DMS 273 (cell line): Measurements from ENCODE around the gene NPIPA8.
"Not testable (repeated sequence)": the region's sequence is repeated elsewhere in the genome, so short reads cannot be mapped to it uniquely, and the experiment has no call there.

ENCODE experiments used
- DNase-seq: peaks from one replicate; lab custom pipeline; 2025; ENCODE audit not compliant: unreplicated experiment; lab: John Stamatoyannopoulos, UW

Gene NPIPA8

DNA sequence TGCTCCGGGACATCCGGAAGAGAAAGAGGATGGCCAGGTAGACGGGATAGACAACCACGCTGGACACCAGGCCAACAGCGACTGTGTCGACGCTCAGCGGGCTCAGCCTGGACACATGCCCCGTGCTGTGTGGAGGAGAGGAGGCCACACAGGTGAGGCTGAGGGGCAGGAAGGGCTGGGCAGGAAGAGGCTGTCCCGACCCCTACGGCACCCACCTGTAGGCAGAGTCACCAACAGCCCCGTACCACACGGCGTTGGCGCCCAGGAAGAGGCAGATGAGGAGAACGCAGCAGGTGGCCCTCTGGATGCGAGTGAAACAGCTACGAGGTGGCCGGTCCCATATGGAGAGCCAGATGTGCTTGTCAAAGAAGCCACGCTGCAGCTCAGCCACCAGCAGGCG is at the start of gene NPIPA8:
TSS of gene NPIPA8 (minus strand) at position 101 of the 400 bp plus-strand sequence. CDS start 4,074 bp downstream, outside the sequence.
- DNase-seq, result not testable (repeated sequence)

DNA sequence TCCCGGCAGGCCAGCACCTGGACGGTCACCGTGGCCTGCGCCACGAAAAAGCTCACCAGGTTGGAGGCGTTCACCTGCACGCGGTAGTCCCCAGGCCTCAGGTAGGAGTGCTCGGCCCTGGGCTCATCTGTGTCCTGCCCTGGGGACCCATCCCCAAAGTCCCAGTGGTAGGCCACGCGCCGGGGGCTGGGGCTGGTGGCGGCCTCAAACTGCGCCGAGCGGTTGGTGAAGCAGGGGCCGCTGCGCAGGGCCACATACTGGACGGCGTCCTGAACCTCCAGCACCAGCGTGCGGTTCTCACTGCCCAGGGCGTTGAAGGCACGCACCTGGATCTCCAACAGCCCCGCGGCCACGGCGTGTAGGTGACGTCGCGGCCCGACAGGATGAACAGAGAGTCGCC is 48.7 kb upstream of the NPIPA8 start:
- not testable (repeated sequence) for DNase-seq

DNA sequence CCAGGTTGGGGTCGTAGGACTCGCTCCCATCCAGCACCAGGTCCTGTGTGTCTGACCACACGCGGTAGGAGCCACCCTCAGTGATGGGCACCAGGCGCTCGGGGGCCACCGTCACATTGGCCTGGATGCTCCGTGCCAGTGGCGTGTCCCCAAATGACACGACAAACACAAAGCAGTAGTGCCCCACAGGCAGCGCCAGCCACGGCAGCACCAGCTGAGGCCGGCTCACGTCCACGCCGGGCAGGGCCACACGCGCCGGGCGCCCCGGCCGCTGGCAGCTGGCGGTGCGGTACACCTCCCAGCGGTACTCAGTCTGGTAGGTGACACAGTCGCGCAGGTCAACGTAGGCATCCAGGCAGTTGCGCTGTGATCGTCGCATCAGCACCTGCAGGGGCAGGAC is 48.3 kb upstream of the NPIPA8 start:
- not testable (repeated sequence) for DNase-seq

DNA sequence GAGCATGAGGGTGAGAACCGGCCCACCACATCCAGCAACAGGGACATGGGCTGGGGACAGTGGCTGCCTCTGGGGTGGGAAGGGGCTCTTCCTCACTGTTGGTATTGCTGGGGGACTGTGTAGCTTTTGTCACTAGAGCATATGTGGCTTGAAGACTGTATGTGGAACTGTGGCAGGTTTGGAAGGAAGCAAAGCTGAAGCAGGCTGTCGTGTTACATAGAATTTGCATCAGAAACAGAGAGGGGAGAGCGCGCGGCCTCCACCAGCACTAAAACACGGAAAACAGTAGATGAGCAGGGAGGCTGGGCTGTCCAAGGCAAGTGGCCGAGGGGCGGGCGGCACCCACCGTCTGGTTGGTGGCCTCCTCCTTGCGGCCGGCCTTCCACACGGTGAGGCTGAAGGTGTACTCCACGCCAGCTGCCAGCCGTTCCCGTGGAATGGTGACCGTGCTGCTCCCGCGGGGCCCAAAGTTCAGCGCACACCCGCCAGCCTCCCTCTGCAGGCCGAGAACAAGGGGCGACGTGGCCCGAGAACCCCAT is 47.6 kb upstream of the NPIPA8 start:
- not testable (repeated sequence) for DNase-seq

DNA sequence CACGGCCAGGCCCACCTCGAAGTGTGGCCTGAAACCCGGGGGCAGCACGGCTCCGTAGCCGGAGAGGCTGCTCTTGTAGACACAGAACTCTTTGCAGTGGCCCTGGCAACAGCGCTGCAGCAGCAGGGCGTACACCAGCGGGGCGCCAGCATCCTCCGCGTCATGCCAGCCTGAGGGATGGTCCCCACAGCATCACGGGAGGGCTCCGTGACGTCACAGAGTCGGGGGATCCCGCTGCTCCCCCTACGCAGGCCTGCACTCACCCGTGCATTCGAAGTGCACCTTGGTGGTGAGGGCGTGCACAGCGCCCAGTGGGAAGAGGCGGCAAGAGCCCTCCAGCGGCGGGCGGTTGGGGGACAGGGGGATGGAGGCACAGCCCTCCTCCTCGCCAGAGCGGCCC is 46.2 kb upstream of the NPIPA8 start:
- DNase-seq, result not testable (repeated sequence)

DNA sequence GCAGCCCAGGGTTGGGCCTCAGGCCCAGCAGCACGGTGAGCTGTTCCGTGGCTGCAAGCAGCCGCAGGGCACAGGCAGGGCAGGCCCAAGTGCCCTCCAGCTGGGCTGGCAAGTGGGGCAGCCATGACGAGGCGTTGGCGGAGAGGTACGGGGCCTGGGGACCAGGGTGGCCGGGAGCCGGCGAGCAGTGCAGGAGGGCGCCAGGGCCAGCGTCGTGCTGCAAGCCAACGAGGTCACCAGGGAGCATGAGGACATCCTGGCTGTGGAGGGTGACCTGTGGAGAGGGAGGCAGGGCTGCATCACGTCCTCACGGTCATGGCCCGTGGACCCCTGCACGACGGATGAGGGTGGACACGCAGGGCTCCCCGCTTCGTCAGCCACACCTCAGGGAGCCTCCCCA is 11.2 kb upstream of the NPIPA8 start:
- DNase-seq, result not testable (repeated sequence)

DNA sequence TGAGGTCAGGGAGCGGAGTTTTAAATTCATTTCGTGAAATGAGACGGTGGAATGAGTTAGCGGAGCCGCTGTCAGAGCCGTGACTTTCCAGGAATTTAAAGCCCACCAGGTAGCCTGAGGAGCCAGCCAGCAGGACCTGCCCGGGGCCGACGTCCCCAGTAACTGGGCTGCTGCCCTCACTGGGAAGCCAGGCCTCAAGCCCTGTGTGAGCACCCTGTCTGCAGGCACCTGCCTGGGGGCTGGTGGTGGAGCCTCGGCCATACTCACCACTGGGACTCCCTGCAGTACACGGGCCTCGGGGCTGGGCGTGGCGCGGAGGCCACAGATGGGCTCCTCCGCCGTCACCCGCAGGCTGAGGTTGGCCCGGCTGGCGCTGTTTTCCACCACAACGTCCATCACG is 10.5 kb upstream of the NPIPA8 start:
- DNase-seq, result not testable (repeated sequence)

DNA sequence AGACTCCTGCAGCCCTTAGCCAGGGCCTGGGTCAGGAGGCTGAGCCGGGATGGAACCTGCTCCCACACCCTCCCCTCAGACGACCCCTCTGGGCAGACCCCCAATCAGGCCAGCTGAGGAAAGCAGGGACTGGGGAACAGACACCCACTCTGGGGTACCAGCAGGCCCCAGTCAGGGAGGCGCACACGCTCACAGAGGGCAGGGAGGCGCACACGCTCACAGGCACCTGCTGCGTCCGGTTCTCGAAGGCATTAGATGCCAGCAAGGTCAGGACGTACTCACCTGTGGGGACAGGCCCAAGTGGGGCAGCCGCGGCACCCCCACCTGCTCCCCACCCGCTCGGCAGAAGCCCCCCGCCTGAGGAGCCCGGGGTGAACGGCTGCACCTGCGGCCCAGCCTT is 8.1 kb upstream of the NPIPA8 start:
- DNase-seq, result not testable (repeated sequence)

DNA sequence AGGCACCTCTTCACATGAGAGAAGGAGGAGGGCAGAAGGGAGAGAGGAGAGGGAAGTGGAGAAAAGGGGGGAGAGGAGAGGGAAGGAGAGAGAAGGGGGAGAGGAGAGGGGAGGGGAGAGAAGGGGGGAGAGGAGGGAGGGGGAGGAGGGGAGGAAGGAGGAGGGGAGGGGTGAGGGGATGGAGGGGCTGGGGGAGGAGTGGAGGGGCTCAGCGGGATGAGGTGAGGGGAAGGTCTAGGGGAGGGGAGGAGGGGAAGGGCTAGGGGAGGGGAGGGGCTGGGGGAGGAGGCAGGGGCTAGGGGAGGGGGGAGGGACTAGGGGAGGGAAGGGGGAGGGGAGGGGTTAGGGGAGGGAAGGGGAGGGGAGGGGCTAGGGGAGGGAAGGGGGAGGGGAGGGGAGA is 5.5 kb upstream of the NPIPA8 start:
- not testable (repeated sequence) for DNase-seq

DNA sequence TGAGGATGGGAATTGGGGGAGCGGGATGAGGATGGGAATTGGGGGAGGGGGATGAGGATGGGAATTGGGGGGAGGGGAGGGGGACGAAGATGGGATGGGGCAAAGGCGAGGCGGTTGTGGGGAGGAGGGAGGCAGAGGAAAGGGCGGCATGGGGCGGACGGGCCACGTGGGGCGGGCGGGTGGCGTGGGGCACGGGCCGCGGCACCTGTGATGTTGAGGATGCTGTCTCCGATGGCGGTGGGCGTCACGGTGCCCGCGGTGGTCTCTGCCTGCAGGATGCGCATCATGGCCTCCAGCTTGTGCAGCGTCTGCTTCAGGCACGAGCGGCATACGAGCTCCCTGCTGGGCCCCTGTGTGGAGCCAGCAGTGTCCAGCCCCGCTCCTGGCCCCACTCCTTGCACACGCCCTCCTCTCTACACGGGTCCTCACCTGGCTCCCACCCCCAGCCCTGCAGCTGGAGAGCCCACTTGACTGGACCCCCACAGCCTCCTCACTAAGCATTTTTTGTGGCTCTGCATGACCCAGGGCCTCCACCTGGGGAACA is 5.0 kb upstream of the NPIPA8 start:
- not testable (repeated sequence) for DNase-seq

DNA sequence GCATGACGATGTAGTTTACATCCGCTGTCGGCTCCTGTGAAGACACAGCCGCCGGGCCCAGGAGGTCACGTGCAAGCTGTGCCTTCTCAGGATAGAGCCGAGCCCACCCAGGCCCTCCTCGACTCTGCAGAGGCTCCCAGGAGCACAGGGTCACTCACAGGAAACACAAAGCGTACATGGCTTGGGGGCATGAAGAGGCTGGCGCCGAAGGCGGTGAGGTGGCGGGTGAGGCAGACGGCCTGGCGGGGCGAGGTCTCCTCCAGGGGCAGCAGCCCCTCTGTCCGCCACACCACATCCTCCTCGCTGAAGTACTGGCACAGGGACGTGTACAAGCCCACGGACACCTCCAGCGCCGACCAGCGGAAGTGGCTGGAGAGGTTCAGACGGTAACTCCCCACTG is 2.7 kb upstream of the NPIPA8 start:
- not testable (repeated sequence) for DNase-seq

DNA sequence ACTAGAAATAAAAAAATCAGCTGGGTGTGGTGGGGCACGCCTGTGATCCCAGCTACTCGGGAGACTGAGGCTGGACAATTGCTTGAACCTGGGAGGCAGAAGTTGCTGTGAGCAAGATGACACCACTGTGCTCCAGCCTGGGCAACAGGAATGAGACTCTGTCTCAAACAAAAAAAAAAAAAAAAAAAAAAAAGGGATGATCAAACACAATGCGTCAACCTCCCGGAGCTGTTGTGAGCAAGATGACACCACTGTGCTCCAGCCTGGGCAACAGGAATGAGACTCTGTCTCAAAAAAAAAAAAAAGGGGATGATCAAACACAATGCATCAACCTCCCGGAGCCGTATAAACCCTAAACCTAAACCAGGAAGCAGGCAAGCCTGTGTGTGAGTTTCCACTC is 24.7 kb downstream of the NPIPA8 start:
- DNase-seq, result not testable (repeated sequence)

DNA sequence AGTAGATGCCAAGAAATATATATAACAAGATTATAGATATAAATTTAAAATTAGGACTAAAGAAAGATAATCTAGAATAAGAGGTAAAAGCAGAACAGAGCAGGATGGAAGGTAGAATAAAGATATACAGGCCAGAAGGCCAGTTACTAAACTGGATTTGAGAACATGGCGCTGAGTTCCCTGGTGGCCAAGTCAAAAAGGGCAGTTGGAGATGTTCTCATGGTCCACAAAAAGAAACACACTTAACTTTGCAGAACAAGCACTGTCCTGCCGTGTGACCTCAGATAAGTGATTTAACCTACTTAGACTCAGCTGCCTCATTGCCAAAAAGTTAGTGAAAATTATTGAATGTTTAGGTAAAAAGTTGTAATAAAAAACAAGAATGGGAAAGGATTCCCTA is 27.4 kb downstream of the NPIPA8 start:
- DNase-seq, result not testable (repeated sequence)

DNA sequence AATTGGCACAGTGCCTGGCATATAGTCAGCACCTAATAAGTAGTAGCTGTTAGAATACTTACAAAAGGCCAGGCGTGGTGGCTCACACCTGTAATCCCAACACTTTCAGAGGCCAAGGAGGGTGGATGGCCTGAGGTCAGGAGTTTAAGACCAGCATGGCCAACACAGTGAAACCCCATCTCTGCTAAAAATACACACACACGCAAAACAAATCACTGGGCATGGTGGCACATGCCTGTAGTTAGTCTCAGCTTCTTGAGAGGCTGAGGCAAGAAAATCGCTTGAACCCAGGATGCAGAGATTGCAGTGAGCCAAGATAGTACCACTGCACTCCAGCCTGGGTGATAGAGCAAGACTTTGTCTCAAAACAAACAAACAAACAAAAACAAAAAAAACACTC is 29.3 kb downstream of the NPIPA8 start:
- DNase-seq, result not testable (repeated sequence)

DNA sequence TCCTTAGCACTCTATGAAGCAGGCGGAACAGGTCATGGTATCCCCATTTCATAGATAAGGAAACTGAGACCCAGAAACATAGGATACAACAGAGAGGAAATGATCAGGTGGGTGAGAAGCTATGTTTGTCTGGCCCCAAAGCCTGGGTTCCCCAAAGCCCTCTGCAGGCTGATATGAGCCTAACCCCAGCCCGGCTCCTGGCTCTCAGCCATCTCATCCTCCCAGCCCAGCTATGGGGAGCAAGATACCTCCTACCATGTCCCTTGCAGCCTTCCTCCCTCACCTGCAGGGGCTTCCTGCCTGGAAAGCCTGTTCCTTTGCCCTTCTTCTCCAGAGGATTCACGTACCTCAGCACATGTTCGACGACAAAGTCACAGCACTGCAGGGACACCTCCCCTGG is 30.5 kb downstream of the NPIPA8 start:
- not testable (repeated sequence) for DNase-seq

DNA sequence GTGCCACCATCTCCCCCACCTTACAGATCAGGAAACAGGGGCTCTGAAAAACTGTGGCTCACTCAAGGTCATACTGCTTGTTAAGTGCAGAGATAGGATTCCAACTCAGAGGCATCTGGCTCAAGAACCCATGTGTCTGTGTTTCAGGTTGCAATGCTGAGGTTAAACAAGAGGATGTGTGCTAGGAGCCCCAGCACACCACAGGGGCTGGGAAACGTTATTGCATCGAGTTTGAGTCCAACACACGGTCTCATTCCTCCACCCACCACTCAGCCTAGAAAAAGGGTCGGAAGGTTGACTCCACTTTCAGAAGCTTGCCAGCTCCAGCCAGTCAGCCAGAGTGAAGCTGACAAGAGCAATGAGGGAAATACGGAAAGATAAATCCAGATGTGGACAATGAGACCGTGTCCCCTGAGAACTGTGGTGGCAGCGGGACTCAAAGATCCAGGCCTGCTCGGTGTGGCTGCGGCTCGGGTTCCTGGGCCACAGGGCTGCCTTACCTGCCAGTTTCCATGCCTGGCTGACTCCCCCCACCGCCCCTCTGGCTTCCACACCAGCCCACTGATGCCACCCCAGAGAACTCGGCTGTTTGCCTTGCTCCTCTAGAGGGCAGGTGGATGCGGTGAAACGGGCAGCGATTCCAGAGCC is 33.4 kb downstream of the NPIPA8 start:
- DNase-seq, result not testable (repeated sequence)

DNA sequence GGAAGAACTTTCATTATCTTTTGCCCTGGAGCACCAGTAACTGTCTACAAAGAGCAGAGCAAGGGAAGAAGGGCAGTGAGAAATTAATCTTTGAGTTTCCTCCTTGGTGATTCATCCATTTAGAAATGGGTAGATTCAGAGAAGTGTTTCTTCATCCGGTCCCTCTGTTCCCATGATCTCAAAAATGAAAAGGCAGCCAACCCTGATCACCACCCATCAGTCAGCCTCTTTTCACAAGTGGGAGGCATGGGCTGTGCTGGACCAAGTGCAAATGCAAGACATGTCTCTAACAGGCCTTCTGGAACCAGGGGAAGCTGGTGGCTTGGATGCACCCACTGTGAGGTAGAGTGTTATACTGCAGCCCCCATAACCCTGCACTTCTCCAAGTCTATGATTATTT is 38.8 kb downstream of the NPIPA8 start:
- not testable (repeated sequence) for DNase-seq

DNA sequence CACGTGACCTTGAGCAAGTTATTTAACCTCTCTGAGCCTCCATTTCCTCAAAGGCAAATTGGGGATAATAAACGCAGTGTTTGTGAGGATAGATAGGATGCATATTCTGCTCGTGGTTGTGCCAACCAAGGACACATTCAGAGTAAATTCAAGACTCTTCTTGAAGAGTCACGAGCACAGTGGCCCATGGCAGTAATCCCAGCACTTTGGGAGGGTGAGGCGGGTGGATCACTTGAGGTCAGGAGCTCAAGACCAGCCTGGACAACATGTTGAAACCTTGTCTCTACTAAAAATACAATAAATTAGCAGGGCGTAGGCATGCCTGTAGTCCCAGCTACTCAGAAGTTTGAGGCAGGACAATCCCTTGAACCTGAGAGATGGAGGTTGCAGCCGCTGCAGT is 39.6 kb downstream of the NPIPA8 start:
- DNase-seq, result not testable (repeated sequence)

DNA sequence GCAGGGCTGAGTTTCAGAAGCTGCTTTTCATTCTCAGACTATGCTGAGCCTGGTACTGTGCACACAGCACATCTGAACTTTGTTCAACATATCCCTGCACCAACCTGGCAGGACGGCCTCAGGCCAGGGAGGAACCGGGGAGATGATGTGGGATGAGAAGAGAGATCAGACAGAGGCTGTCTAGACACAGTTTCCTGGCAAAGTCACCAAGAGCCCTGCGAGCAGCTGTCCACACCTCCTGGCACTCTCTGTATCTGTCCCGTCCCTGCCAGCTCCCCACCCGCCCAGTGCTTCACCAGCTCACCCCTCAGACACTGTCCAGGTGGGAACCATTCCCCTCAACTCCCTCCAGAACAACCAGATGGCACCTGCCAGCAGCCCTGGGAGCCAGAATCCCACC is 42.2 kb downstream of the NPIPA8 start:
- not testable (repeated sequence) for DNase-seq

DNA sequence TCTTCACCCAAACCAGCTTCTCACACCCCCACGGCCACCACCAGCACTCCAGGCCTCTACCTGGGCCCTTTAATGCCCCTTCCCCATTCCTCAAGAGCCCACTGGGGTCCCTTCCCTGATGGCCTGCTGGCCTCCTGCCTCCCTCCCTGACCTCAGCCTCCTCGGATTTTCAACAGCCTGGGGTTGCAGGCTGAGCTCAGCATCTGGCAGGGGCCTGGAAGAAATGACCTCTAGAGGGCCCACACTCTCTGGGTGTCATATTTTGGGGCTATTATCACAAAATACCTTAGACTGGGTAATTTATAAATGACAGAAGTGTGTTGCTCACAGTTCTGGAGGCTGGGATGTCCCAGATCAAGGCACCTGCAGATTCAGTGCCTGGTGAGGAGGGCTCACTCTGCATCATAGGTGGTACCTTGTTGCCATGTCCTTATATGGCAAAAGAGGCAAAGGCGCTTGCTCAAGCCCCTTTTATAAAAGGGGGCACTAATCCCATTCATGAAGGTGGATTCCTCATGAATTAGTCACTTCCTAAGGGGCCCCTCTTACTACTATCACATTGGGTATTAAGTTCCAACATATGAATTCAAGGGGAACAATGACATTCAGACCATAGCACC is 43.1 kb downstream of the NPIPA8 start:
- DNase-seq, result not testable (repeated sequence)

DNA sequence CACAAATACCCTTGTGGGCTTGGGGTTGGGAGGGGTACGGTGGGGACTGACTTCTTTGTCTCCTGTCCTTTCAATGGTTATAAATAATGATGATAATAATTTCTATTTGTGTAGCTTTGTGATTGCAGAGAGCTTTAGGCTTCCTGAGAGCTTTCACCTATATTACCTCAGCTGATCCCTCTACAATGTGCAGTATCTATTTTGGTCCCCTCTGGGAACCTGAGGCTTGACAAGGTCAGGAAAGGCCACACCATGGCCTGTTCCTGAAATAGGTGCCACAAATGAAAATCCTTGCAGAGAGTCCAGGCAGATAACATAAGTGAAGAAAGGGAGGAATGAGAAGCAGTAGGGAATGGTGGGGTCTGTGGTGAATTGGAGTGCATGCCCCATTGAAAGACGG is 45.6 kb downstream of the NPIPA8 start:
- DNase-seq, result not testable (repeated sequence)

DNA sequence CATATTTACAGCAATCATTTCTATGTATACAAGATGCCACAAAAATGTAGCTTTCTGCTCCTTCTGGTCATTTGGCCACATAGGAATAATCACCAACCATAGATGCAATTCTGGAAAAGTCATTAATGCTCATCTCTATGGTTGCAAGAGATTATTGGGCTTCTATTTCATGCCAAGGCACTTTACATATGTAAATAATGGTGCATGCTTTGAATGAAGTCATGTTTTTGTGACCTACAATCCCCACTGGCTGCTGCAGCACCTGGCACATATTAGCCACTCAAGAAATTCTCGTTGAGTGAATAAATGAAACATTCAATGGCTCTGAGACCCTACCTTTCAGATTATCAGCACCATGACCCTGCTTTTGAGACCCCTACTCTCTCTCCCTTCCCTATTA is 50.2 kb downstream of the NPIPA8 start:
- DNase-seq, result not testable (repeated sequence)
